Aorta (tissue), 5 donors: ENCODE measurements around the gene MELK. TPM values are rescaled to one million over a fixed set of nuclear protein-coding genes. Genes with fewer than 3 reads are reported as not detected.

Experiments used
- ATAC-seq: fragments of 200-7000 bp; cut with Tn5 transposase; one replicate; pipeline ENCODE4 v1.9.1; 2022; ENCODE audit warnings: moderate library complexity; ENCODE audit not compliant: low FRiP score
- DNase-seq, 2 donors: peaks; one replicate each; pipeline ENCODE4 v3.0.0-alpha.2; 2020
- H3K27ac ChIP-seq, 2 donors: one replicate each; pipeline ENCODE4 v1.5.1; 2013; ENCODE audit warnings: low read length in 2 of 2, mild to moderate bottlenecking in 2 of 2, moderate library complexity in 2 of 2, control low read depth in 1 of 2, inconsistent platforms in 1 of 2, low read depth in 1 of 2
- H3K27me3 ChIP-seq, 2 donors: one replicate each; pipeline ENCODE4 v1.6.1; 2013; ENCODE audit warnings: control low read depth in 1 of 2, low read length in 1 of 2, mild to moderate bottlenecking in 1 of 2, moderate library complexity in 1 of 2; ENCODE audit not compliant: insufficient read depth in 2 of 2, control insufficient read depth in 1 of 2
- H3K36me3 ChIP-seq, 2 donors: one replicate each; pipeline ENCODE4 v1.6.1; 2013; ENCODE audit warnings: control low read depth in 1 of 2, low read length in 1 of 2, mild to moderate bottlenecking in 1 of 2; ENCODE audit not compliant: insufficient read depth in 2 of 2, control insufficient read depth in 1 of 2
- H3K4me1 ChIP-seq, 2 donors: one replicate each; pipeline ENCODE4 v1.6.1; 2013; ENCODE audit warnings: low read length in 2 of 2, control low read depth in 1 of 2, mild to moderate bottlenecking in 1 of 2, moderate library complexity in 1 of 2; ENCODE audit not compliant: insufficient read depth in 2 of 2, control insufficient read depth in 1 of 2
- H3K4me3 ChIP-seq, 2 donors: one replicate each; pipeline ENCODE4 v1.5.1; 2013; ENCODE audit warnings: low read length in 2 of 2, control low read depth in 1 of 2, mild to moderate bottlenecking in 1 of 2
- H3K9me3 ChIP-seq: one replicate; pipeline ENCODE4 v1.6.1; 2013; ENCODE audit warnings: mild to moderate bottlenecking, low read length; ENCODE audit not compliant: control insufficient read depth
- WGBS, 2 donors: extraction: QIAGEN DNeasy Blood & Tissue Kit; methylation state at CpG; one replicate each; pipeline ENCODE4 v1.1.7; 2013; 5-methylcytosine and 5-hydroxymethylcytosine counted together
- intact Hi-C, 2 donors: fragments of 100-400 bp; cut with DNase I; formaldehyde crosslinking; loops; one replicate each; pipeline versions ENCODE4 v1.14.2 to v1.15.0; 2022
- polyA plus RNA-seq, 2 donors: library from polyadenylated mRNA; stranded (reverse); fragments of 200-250 nt; gene quantifications; one replicate each; pipeline ENCODE4 v1.2.3, GENCODE V29; 2013
- total RNA-seq, 2 donors: library from RNA; stranded (reverse); fragmentation: NEBNext Ultra II Directional; extraction: Animal tissue kit (Norgen Biotek cat#: 25700); gene quantifications; one replicate each; pipeline ENCODE4 v1.2.1, GENCODE V29; 2021
- donor health status: healthy with polysubstance abuse.
- donor health status: Bipolar disorder and iron deficiency.
- donor health status: DM: no; HTN: no; CAD: no.
- donor health status: DM: no; HTN: no; CAD: no.
- donor health status: DM: yes; HTN: yes; CAD: no.

Gene MELK
- total and polyA plus RNA-seq, 4 donors = 0.39 to 1.4 (median 1.1) TPM; not detected in 1

DNA sequence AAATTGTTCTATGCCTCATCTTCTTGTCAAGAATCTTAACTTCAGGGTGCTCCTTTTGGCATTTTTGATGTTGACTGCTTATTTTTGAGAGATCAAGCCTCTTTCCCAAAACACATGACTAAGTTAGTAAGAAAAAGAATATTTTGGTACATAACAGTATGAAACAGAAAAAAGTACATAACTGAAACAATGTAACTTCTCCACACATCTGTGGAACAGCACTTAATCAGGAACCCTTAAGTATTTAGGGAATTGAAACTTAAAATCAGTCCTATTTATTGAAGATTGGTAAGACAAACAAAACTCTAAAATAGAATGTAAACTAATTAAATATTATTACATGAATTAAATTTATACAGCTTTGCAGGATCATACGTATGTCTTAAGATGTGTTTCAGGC lies 103.4 kb downstream of the MELK start:
- H3K36me3 ChIP-seq = no peaks in the 10 kb centered on the region
- DNase-seq (no peak), ATAC-seq (no peak)
- H3K4me3 ChIP-seq = no peak overlapping the region
- no peaks in the 10 kb centered on the region for H3K9me3 ChIP-seq
- no peaks in the 10 kb centered on the region for H3K4me1 ChIP-seq
- WGBS, 2 donors = 94 to 100% methylated on average over 1 of the region's 1 CpG
- intact Hi-C loops = no loop called here
- no peak overlapping the region for H3K27ac ChIP-seq
- H3K27me3 ChIP-seq = no peaks in the 10 kb centered on the region

DNA sequence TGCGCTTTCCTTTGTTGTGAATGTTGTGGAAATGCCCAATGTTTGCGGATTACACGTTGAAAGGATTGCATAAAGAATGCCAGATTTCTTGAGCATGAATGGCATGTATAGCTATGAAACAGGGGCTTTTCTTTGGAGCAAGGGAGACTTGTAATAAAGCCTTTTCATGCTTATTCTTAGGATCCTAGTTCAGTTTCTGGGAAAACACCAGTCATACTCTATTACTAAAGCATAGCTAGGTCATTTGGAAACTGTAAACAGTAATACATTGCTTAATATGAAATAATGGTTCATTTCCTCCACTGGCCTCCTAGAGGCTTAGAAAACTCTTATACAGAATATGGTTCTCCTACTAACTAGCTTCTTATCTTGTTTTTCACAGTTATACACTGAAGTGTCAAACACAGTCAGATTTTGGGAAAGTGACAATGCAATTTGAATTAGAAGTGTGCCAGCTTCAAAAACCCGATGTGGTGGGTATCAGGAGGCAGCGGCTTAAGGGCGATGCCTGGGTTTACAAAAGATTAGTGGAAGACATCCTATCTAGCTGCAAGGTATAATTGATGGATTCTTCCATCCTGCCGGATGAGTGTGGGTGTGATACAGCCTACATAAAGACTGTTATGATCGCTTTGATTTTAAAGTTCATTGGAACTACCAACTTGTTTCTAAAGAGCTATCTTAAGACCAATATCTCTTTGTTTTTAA lies 104.2 kb downstream of the MELK start:
- H3K36me3 ChIP-seq = no peaks in the 10 kb centered on the region
- no peaks in the 10 kb centered on the region for H3K4me1 ChIP-seq
- H3K4me3 ChIP-seq = no peak overlapping the region
- 85 to 86% methylated on average over 8 of the region's 8 CpGs for WGBS, 2 donors
- no peak for ATAC-seq
- no peak overlapping the region for H3K27ac ChIP-seq
- H3K9me3 ChIP-seq = no peaks in the 10 kb centered on the region
- intact Hi-C loops = no loop called here
- no peaks in the 10 kb centered on the region for H3K27me3 ChIP-seq
- no peak for DNase-seq

DNA sequence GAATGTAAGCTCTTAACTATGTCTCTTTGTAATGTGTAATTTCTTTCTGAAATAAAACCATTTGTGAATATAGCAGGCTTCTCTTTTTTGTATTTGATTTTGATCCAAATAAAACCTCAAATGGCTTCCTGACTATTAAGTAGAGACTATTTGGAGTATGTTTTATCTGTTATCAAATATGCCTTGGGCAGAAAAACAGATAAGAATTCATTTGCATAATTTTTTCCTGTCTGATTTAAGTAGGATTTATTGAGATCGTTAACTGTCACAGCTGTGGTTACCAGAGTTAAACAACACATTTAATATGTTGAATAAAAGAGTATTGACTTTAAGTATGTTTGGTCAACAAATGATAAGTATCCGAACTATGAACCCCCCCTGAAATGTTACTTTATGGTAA lies 104.9 kb downstream of the MELK start:
- no peaks in the 10 kb centered on the region for H3K9me3 ChIP-seq
- no peaks in the 10 kb centered on the region for H3K4me1 ChIP-seq
- DNase-seq = no peak
- intact Hi-C loops = no loop called here
- no peak for ATAC-seq
- H3K27ac ChIP-seq = no peak overlapping the region
- H3K36me3 ChIP-seq = no peaks in the 10 kb centered on the region
- H3K27me3 ChIP-seq = no peaks in the 10 kb centered on the region
- H3K4me3 ChIP-seq = no peak overlapping the region
- 84% methylated on average over 2 of the region's 2 CpGs for WGBS, 2 donors

DNA sequence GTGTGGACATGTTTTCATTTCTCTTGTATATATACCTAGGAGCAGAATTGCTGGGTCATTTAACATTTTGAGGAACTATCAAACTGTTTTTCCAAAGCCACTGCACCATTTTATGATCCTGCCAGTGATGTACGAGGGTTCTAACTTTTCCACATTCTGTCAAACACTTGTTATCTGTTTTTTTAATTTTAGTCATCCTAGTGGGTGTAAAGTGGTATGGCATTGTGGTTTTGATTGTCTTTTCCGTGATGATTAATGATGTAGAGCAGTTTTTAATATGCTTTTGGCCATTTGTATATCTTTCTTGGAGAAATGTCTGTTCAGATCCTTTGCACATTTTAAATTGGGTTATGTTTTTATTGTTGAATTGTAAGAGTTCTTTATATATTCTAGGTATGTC lies 107.0 kb downstream of the MELK start:
- DNase-seq (no peak), ATAC-seq (no peak)
- no peaks in the 10 kb centered on the region for H3K4me1 ChIP-seq
- peaks cover 0 to 2% of the 10 kb centered on the region in 2 donors for H3K27me3 ChIP-seq
- 74 to 81% methylated on average over 2 of the region's 2 CpGs for WGBS, 2 donors
- no peaks in the 10 kb centered on the region for H3K9me3 ChIP-seq
- no peaks in the 10 kb centered on the region for H3K36me3 ChIP-seq
- intact Hi-C loops = no loop called here
- H3K27ac ChIP-seq = no peak overlapping the region
- no peak overlapping the region for H3K4me3 ChIP-seq

DNA sequence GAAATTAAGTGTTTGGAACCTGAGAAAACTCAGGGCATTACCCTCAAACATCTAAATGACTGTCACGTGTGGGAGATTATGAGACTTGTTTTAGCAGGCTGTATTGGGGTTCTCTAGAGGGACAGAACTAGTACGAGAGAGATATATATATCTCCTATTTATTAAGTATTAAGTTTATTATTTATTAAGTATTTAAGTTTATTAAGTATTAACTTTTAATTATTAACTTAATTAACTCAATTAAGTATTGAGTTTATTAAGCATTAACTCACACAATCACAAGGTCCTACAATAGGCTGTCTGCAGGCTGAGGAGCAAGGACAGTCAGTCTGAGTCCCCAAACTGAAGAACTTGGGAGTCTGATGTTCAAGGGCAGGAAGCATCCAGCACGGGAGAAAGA lies 113.8 kb downstream of the MELK start:
- no peak for ATAC-seq
- no peak for DNase-seq
- no peak overlapping the region for H3K4me3 ChIP-seq
- 83 to 89% methylated on average over 3 of the region's 3 CpGs for WGBS, 2 donors
- intact Hi-C loops = no loop called here
- H3K4me1 ChIP-seq = no peaks in the 10 kb centered on the region
- H3K9me3 ChIP-seq = peaks cover 2% of the 10 kb centered on the region
- H3K27ac ChIP-seq = no peak overlapping the region
- H3K27me3 ChIP-seq = peaks cover 0 to 4% of the 10 kb centered on the region in 2 donors
- H3K36me3 ChIP-seq = no peaks in the 10 kb centered on the region

DNA sequence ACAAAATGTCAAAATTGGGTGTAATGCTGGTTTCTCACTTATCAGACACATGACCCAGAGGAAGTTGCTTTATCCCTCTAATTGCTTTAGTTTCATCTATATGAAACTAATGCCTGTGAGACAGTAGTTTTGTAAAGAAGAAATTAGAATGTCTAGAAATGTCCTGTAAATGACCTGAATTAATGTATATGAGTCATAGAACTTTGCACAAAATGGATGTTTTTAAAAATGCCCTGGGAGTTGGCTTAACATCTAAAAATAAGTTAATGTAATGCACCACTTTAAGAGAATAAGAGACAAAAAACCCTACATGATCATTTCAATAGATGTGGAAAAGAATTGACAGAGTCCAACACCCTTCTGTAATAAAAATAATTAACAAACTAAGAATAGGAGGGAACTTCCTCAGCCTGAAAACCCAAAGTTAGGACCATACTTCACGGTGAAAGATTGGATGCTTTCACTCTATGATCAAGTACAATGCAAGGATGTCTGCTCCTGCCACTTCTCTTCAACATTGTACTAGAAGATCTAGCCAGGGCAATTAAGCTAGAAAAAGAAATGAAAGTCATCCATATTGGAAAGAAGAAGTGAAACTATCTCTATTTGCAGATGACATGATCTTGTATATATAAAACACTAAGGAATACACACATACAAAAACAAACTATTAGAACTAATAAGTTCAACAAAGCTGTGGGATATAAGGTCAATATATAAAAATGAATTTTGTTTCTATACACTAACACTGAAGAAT lies 117.9 kb downstream of the MELK start:
- DNase-seq = no peak
- Histone ChIP-seq H3K36me3 (no peaks in the 10 kb centered on the region), H3K9me3 (peaks cover 2% of the 10 kb centered on the region), H3K27me3 (peaks cover 0 to 2% of the 10 kb centered on the region in 2 donors), H3K27ac (no peak overlapping the region), H3K4me1 (no peaks in the 10 kb centered on the region), H3K4me3 (no peak overlapping the region)
- no peak for ATAC-seq
- intact Hi-C loops = no loop called here
- WGBS, 2 donors = 93 to 94% methylated on average over 1 of the region's 1 CpG

DNA sequence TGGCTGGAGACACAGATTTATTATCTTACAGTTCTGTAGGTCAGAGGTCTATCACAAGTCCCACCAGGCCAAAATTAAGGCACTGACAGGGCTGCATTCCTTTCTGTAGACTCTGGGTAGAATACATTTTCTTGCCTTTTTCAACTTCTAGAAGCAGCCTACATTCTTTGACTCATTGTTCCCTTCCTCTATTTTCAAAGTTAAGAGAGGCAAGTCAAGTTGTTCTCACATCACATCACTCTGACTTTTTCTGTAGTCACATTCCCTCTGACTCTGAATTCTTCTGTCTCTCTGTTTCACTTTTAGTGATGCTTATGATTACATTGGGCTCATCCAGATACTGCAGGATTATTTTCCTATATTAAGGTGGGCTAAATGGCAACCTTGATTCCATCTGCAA lies 119.0 kb downstream of the MELK start:
- Histone ChIP-seq H3K4me3 (peak overlapping the region in 1 of 2 donors; percentile 14), H3K9me3 (peaks cover 2% of the 10 kb centered on the region), H3K27me3 (peaks cover 0 to 2% of the 10 kb centered on the region in 2 donors), H3K36me3 (no peaks in the 10 kb centered on the region), H3K4me1 (no peaks in the 10 kb centered on the region), H3K27ac (no peak overlapping the region)
- no peak for ATAC-seq
- intact Hi-C loops = no loop called here
- no peak for DNase-seq

DNA sequence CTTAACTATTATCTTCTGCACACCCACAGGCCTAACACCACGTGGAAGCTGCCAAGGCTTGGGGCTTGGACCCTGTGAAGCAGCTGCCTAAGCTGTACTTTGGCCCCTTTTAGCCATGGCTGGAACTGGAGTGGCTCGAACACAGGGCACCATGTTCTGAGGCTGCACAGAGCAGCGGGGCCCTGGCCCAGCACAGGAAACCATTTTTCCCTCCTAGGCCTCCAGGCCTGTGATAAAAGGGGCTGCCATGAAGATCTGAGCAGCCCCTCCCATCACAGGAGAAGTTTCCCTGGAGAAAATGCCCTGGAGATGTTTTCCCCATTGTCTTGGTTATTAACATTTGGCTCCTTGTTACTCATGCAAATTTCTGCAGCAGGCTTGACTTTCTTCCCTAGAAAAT lies 126.3 kb downstream of the MELK start:
- DNase-seq (no peak), ATAC-seq (no peak)
- Histone ChIP-seq H3K27ac (no peak overlapping the region), H3K4me3 (no peak overlapping the region), H3K9me3 (no peaks in the 10 kb centered on the region), H3K36me3 (no peaks in the 10 kb centered on the region), H3K4me1 (no peaks in the 10 kb centered on the region), H3K27me3 (no peaks in the 10 kb centered on the region)
- WGBS, 2 donors = 64 to 67% methylated on average over 3 of the region's 3 CpGs
- intact Hi-C loops = no loop called here

DNA sequence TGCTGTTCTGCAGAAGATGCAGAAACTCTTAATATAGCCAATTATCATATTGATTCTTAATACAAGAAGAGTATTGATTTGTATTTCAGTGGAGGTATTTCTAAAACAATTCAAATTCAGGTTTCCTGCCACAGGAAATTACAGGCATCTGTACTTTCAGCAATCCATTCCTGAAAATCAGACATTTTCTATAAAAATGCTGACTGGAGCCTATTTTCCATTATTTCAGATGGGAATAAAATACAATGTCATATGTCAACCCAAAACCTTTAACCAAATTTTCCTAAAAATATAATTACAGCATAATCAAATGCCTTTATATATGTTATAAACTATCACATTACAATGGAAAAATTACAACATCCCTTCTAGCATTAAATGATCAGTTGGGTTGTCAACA lies 131.5 kb downstream of the MELK start:
- DNase-seq = no peak
- Histone ChIP-seq H3K36me3 (no peaks in the 10 kb centered on the region), H3K27ac (no peak overlapping the region), H3K4me3 (no peak overlapping the region), H3K27me3 (no peaks in the 10 kb centered on the region), H3K4me1 (no peaks in the 10 kb centered on the region), H3K9me3 (no peaks in the 10 kb centered on the region)
- intact Hi-C loops = no loop called here
- no peak for ATAC-seq
